GM21447 (cell line): ENCODE data around the gene CACNA1H.
"Not testable (repeated sequence)": the region's sequence is repeated elsewhere in the genome, so short reads cannot be mapped to it uniquely, and the experiment has no call there.

ENCODE experiments used
- ATAC-seq: cut with Tn5 transposase; IDR thresholded peaks from one replicate; pipeline ENCODE4 v1.9.1; 2021; ENCODE audit not compliant: unreplicated experiment

CACNA1H gene

GRCh38 chr16:1245452-1246020 is 92.6 kb downstream of the CACNA1H start:
- ATAC-seq: no peak

GRCh38 chr16:1247903-1248537 is 95.1 kb downstream of the CACNA1H start:
- not testable (repeated sequence) for ATAC-seq

GRCh38 chr16:1249031-1249755 is 96.3 kb downstream of the CACNA1H start:
- ATAC-seq: not testable (repeated sequence)

- not testable (repeated sequence) for ATAC-seq
Measured at GRCh38 chr16:1253701-1254364, 100.9 kb downstream of the CACNA1H start.

GRCh38 chr16:1254821-1255220 is 101.9 kb downstream of the CACNA1H start:
- ATAC-seq: not testable (repeated sequence)

- not testable (repeated sequence) for ATAC-seq
Measured at GRCh38 chr16:1255276-1256122, 102.6 kb downstream of the CACNA1H start, which contains the start of gene TPSD1. Gene TPSD1, plus strand, starts transcription at chr16:1256069. Its CDS starts 212 bp downstream, at chr16:1256281.

- ATAC-seq: not testable (repeated sequence)
Measured at GRCh38 chr16:1256296-1256873, 103.5 kb downstream of the CACNA1H start.

- no peak for ATAC-seq
Measured at GRCh38 chr16:1256874-1257322, 104.0 kb downstream of the CACNA1H start.

- ATAC-seq: no peak
Measured at GRCh38 chr16:1257561-1258224, 104.8 kb downstream of the CACNA1H start.

GRCh38 chr16:1258225-1258600 is 105.3 kb downstream of the CACNA1H start:
- ATAC-seq: no peak

GRCh38 chr16:1258906-1259759 is 106.2 kb downstream of the CACNA1H start:
- ATAC-seq: no peak

- no peak for ATAC-seq
Measured at GRCh38 chr16:1259760-1260068, 106.8 kb downstream of the CACNA1H start.

- ATAC-seq: no peak
Measured at GRCh38 chr16:1260101-1260680, 107.3 kb downstream of the CACNA1H start.

- ATAC-seq: no peak
Measured at GRCh38 chr16:1261131-1261892, 108.4 kb downstream of the CACNA1H start.

GRCh38 chr16:1262210-1262845 is 109.4 kb downstream of the CACNA1H start:
- no peak for ATAC-seq

- ATAC-seq: no peak
Measured at GRCh38 chr16:1262846-1263221, 109.9 kb downstream of the CACNA1H start.

GRCh38 chr16:1263591-1264344 is 110.9 kb downstream of the CACNA1H start:
- no peak for ATAC-seq
